Measurements from ENCODE around the gene GNL3L.
"Not testable (repeated sequence)": the region's sequence is repeated elsewhere in the genome, so short reads cannot be mapped to it uniquely, and the experiment has no call there.

GNL3L gene

GRCh38 chrX:54529552-54530356 is at the start of gene GNL3L:
Gene GNL3L (plus strand): TSS chrX:54530219. CDS start chrX:54532567, 2,348 bp downstream.
- peak; percentile 87 for DNase-seq (ENCODE audit: low spot score)

GRCh38 chrX:54482839-54483593 is 47.0 kb upstream of the GNL3L start:
- DNase-seq (ENCODE audit: low spot score): no peak

- no peak for DNase-seq (ENCODE audit: low spot score)
Measured at GRCh38 chrX:54483946-54484345, 46.1 kb upstream of the GNL3L start.

GRCh38 chrX:54484666-54485065 is 45.4 kb upstream of the GNL3L start:
- DNase-seq (ENCODE audit: low spot score): no peak

- not testable (repeated sequence) for DNase-seq (ENCODE audit: low spot score)
Measured at GRCh38 chrX:54489819-54490218, 40.2 kb upstream of the GNL3L start.

GRCh38 chrX:54492340-54492739 is 37.7 kb upstream of the GNL3L start:
- no peak for DNase-seq (ENCODE audit: low spot score)

GRCh38 chrX:54494166-54494988 is 35.6 kb upstream of the GNL3L start:
- no peak for DNase-seq (ENCODE audit: low spot score)

- DNase-seq (ENCODE audit: low spot score): no peak
Measured at GRCh38 chrX:54494989-54495813, 34.8 kb upstream of the GNL3L start.

- DNase-seq (ENCODE audit: low spot score): no peak
Measured at GRCh38 chrX:54495814-54496516, 34.1 kb upstream of the GNL3L start, which contains the start of gene FGD1. Gene FGD1 (minus strand): TSS chrX:54496234. CDS start chrX:54495432, 802 bp downstream.

GRCh38 chrX:54496517-54496852 is 33.5 kb upstream of the GNL3L start:
- DNase-seq (ENCODE audit: low spot score): no peak

GRCh38 chrX:54496936-54497335 is 33.1 kb upstream of the GNL3L start:
- DNase-seq (ENCODE audit: low spot score): no peak

- no peak for DNase-seq (ENCODE audit: low spot score)
Measured at GRCh38 chrX:54509400-54509799, 20.6 kb upstream of the GNL3L start.

GRCh38 chrX:54529151-54529550 is 868 bp upstream of the GNL3L start:
- no peak for DNase-seq (ENCODE audit: low spot score)

- DNase-seq (ENCODE audit: low spot score): no peak
Measured at GRCh38 chrX:54530357-54530900, 410 bp downstream of the GNL3L start.

GRCh38 chrX:54534271-54534670 is 4.3 kb downstream of the GNL3L start:
- no peak for DNase-seq (ENCODE audit: low spot score)

GRCh38 chrX:54540289-54540688 is 10.3 kb downstream of the GNL3L start:
- no peak for DNase-seq (ENCODE audit: low spot score)

- not testable (repeated sequence) for DNase-seq (ENCODE audit: low spot score)
Measured at GRCh38 chrX:54542239-54542638, 12.2 kb downstream of the GNL3L start.

GRCh38 chrX:54550821-54551220 is 20.8 kb downstream of the GNL3L start:
- DNase-seq (ENCODE audit: low spot score): no peak

- no peak for DNase-seq (ENCODE audit: low spot score)
Measured at GRCh38 chrX:54551801-54552200, 21.8 kb downstream of the GNL3L start.

GRCh38 chrX:54555006-54555405 is 25.0 kb downstream of the GNL3L start:
- DNase-seq (ENCODE audit: low spot score): not testable (repeated sequence)

- no peak for DNase-seq (ENCODE audit: low spot score)
Measured at GRCh38 chrX:54560411-54560810, 30.4 kb downstream of the GNL3L start.

Measured in NAMALWA (cell line).